ENCODE results near the gene GCNT1. TPM values are rescaled to one million over a fixed set of nuclear protein-coding genes. Genes with fewer than 3 reads are reported as not detected.

The GCNT1 gene
- total and polyA plus RNA-seq, 2 of the 13 experiments (the other 11 are each of a cell fraction or from before 2014, with no cell fraction given), result 0.55 to 1.7 TPM

GRCh38 chr9:76433406-76433805, 25.6 kb upstream of the GCNT1 start:
- 57% methylated on average over 1 of the region's 5 CpGs for WGBS (ENCODE audit: low lambda C conversion rate)
- intact Hi-C loops (cut with micrococcal nuclease; ENCODE audit: unreplicated experiment), result no loop called here
- no peaks in the 10 kb centered on the region for H4K20me1 ChIP-seq (ENCODE audit: insufficient read depth, low read length)
- ChIA-PET POLR2A (no interaction called here), CTCF (ENCODE audit: low intra/inter-chr PET ratio, low total read pairs) (no interaction called here)
- in situ Hi-C loops (cut with HindIII; ENCODE audit: extremely low pct_ligation_motif_present, low pct_unique_long_range_greater_than_20kb), result no loop called here
- DNase-seq (ENCODE audit: low spot score), result no peak
- no peak overlapping the region for H3K9ac ChIP-seq (ENCODE audit: insufficient read depth, low read depth, low read length)
- no peaks in the 10 kb centered on the region for H3K9me3 ChIP-seq (ENCODE audit: low read length)
- BruUV-seq (replicated peaks), result no TSS peak
- ATAC-seq, result peak; percentile 86
- H3K36me3 ChIP-seq (replicated peaks in 1 of 2; ENCODE audit: control insufficient read depth in 1 of 2, insufficient read depth in 2 of 2, low read length in 2 of 2), result no peaks in the 10 kb centered on the region
- H3K4me2 ChIP-seq (ENCODE audit: low read depth, low read length), result no peak overlapping the region
- peaks cover 44% of the 10 kb centered on the region for H3K4me1 ChIP-seq (ENCODE audit: insufficient read depth, low read length)
- H3K4me3 ChIP-seq (replicated peaks in 1 of 3; ENCODE audit: insufficient read depth in 1 of 3, low read depth in 2 of 3, low read length in 3 of 3), result no peak overlapping the region
- peak; percentile 33; the same call in 1 of the 2 replicates for TF ChIP-seq ZNF687 (CRISPR knock-in tag; IDR thresholded peaks at IDR 0.05)
- no peak for TF ChIP-seq HOXA9 (CRISPR knock-in tag; IDR thresholded peaks at IDR 0.05; ENCODE audit: borderline replicate concordance)
- no peaks in the 10 kb centered on the region for H3K79me2 ChIP-seq (ENCODE audit: insufficient read depth, low read length)
- no peak for FAIRE-seq
- no peak overlapping the region for H3K27ac ChIP-seq (ENCODE audit: extremely low read length, insufficient read depth, low read length)
- no peaks in the 10 kb centered on the region for H3K27me3 ChIP-seq (ENCODE audit: control insufficient read depth in 1 of 2, insufficient read depth in 2 of 2, low read length in 2 of 2)
- no peak overlapping the region for H2AFZ ChIP-seq (ENCODE audit: low read length)

GRCh38 chr9:76433836-76434235, 25.1 kb upstream of the GCNT1 start:
- in situ Hi-C loops (cut with HindIII; ENCODE audit: extremely low pct_ligation_motif_present, low pct_unique_long_range_greater_than_20kb) (no loop called here), intact Hi-C loops (cut with micrococcal nuclease; ENCODE audit: unreplicated experiment) (no loop called here)
- Histone ChIP-seq H3K9me3 (ENCODE audit: low read length) (no peaks in the 10 kb centered on the region), H2AFZ (ENCODE audit: low read length) (no peak overlapping the region), H3K9ac (ENCODE audit: insufficient read depth, low read depth, low read length) (no peak overlapping the region), H3K27ac (ENCODE audit: extremely low read length, insufficient read depth, low read length) (no peak overlapping the region), H3K4me3 (replicated peaks in 1 of 3; ENCODE audit: insufficient read depth in 1 of 3, low read depth in 2 of 3, low read length in 3 of 3) (no peak overlapping the region), H3K27me3 (ENCODE audit: control insufficient read depth in 1 of 2, insufficient read depth in 2 of 2, low read length in 2 of 2) (no peaks in the 10 kb centered on the region), H3K4me2 (ENCODE audit: low read depth, low read length) (no peak overlapping the region), H3K79me2 (ENCODE audit: insufficient read depth, low read length) (no peaks in the 10 kb centered on the region), H4K20me1 (ENCODE audit: insufficient read depth, low read length) (no peaks in the 10 kb centered on the region), H3K4me1 (ENCODE audit: insufficient read depth, low read length) (peaks cover 44% of the 10 kb centered on the region), H3K36me3 (replicated peaks in 1 of 2; ENCODE audit: control insufficient read depth in 1 of 2, insufficient read depth in 2 of 2, low read length in 2 of 2) (no peaks in the 10 kb centered on the region)
- no peak for FAIRE-seq
- no peak for ATAC-seq
- 61% methylated on average over 3 of the region's 3 CpGs for WGBS (ENCODE audit: low lambda C conversion rate)
- POLR2A ChIA-PET, result no interaction called here
- BruUV-seq (replicated peaks), result no TSS peak
- CTCF ChIA-PET (ENCODE audit: low intra/inter-chr PET ratio, low total read pairs), result no interaction called here
- DNase-seq (ENCODE audit: low spot score), result no peak
- TF ChIP-seq PAWR (CRISPR knock-in tag; IDR thresholded peaks at IDR 0.05; ENCODE audit: borderline replicate concordance) (no peak), ZSCAN5A (CRISPR knock-in tag; IDR thresholded peaks at IDR 0.05; ENCODE audit: borderline replicate concordance) (no peak), ZNF577 (CRISPR knock-in tag; IDR thresholded peaks at IDR 0.05; ENCODE audit: borderline replicate concordance, low read depth) (no peak), ZNF766 (CRISPR knock-in tag; IDR thresholded peaks at IDR 0.05; ENCODE audit: borderline replicate concordance) (no peak), ZNF138 (CRISPR knock-in tag; IDR thresholded peaks at IDR 0.05; ENCODE audit: low read depth) (no peak), ZNF781 (CRISPR knock-in tag; IDR thresholded peaks at IDR 0.05; ENCODE audit: borderline replicate concordance, not compliant biosample characterization) (no peak), MAX (IDR thresholded peaks at IDR 0.05) (no peak), ZNF234 (CRISPR knock-in tag; conservative IDR thresholded peaks at IDR 0.05) (no peak), TP53 (CRISPR knock-in tag; conservative IDR thresholded peaks at IDR 0.05) (no peak), ZNF572 (CRISPR knock-in tag; IDR thresholded peaks at IDR 0.05) (no peak), ZFP90 (CRISPR knock-in tag; IDR thresholded peaks at IDR 0.05; ENCODE audit: borderline replicate concordance) (no peak)
